GM19397 (cell line): ENCODE measurements around the gene SEMA3A.

ENCODE experiments used
- ATAC-seq: cut with Tn5 transposase; IDR thresholded peaks from one replicate; pipeline ENCODE4 v1.9.1; 2021; ENCODE audit warnings: mild to moderate bottlenecking, moderate library complexity; ENCODE audit not compliant: unreplicated experiment

SEMA3A gene

DNA sequence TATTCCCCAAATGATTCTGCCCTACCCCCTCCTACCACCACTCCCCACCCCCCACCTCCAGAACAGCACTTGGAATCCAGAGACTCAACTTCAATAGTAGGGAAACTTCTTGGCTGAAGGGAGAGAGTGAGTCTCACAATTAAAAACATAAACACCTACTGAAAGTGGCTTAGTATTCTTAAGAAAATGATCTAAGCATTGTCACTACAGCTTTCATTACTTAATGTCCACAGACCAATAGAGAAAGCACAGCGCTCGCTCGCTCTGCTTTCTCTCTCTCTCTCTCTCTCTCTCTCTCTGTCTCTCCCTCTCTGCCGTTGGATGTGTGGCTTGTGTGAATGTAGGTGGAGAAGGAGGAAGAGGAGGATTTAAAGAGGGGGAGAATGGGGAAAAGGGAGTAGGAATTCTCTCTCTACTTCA, 1.5 kb upstream of the SEMA3A start:
- ATAC-seq = no peak

DNA sequence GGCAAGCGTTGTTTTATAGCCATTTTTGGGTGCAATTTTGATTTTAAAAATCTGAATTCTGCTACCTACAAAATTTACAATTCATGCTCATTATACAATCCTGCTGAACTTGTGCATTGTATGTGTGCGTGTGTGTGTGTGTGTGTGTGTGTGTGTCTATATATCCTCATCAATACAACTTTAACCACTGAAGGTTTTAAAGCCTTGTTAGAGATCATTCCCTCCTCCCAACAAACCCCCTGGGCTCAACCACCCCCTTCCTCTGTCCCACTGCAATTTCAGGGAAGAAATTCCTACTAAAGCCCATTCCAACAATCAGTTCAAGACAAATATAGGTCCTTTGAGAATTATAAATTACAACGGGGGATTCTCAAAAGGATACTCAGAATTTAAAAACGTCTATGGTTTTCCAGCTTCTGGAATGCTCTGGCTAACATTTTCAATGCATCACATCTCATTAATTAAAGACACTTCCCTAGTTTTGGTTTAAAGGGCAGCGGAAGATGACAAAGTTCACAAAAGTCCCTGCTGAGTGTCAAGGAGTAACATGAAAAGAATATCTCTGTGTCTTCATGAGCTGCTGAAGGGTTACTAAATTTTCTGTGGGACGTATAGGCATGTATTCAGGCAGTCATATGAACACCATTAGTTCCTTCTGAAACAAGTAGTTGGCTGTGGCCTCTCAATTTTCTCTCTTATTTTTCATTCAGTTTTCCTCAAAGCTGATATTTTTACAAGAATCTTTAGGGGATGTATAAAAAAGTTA, 889 bp upstream of the SEMA3A start:
- no peak for ATAC-seq

DNA sequence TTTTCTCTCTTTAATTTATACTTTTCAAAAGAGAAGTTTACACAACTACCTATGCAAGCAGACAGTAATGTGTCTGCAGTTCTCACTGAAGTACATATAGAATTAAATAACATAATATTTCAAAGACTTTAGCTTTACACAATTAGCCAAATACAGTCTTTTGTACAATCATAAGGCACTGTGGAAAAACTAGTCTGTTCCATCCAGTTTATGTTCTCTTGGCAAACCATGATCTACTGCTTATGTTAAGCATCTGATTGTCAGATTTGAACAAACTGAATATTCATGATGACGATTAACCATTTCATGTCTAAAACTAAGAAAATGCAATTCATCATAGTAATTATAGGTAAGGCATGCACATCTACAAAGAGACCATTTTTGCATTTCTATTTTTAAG, 842 bp downstream of the SEMA3A start:
- ATAC-seq = no peak

DNA sequence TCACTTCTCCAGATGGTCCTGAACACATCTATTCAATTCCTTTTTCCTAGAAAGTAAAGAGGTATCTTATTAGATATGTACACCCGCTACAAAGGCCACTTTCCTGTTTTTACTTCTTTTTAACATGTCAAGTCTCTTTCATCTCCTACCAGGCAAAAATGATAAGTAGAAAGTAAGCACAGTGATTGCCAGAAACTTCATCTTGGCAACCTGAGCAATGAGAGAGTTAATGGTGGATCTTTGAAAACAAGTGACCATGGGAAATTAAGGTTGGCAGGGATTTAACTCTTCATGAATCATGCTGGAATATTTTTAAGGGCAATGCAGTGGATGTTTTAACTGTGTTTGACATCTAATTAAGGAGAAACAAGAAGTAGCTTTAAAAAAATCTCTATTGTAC, 2.7 kb downstream of the SEMA3A start:
- ATAC-seq = no peak

DNA sequence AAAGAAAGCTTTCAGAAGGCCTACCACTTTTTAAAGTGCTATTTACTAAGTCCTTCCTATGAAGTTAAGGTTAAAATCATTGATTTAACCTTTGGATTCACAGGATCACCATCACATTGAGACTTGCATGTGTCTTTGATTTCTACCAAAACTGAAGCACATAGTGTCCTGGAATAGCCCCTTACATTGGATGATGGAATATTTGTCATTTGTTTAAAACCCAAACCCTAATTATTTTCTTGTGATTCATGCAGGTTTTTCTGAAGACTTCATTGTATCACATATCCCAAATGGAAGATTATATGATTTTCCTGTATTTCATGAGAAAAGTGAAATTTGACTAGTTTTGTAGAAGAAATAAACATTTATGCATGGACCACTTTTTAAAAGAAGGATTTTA, 3.3 kb downstream of the SEMA3A start:
- ATAC-seq = no peak

DNA sequence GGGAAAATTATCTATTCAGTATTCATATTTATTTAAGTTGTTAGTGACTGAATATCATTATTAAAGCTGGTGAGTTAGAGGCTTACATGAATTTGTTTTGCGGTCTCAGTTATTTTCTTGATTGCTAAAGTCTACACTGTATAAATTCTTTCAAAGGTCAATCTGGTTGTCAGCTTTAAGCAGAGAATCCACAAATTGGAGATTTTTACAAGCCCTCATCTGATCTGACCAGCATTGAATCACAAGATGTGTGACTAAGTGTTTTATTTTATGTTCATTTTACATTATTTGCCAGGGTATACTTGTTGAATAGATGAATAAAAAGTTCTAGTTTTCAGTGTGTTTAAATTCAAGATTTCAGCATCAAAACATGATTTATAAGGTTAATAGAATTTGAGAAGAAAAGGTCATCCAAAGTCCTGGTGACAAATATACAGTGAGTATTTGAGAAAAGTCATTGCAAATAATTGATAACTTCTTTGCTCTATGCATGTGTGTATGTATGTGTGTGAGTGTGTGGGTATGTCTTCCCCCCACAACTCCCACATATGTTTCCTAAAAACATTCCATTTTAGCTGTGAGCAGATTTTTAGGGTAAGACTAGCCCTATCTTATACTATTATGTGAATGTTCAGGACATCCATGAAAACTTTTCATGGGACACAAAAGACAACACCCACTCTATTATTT, 4.4 kb downstream of the SEMA3A start:
- no peak for ATAC-seq

DNA sequence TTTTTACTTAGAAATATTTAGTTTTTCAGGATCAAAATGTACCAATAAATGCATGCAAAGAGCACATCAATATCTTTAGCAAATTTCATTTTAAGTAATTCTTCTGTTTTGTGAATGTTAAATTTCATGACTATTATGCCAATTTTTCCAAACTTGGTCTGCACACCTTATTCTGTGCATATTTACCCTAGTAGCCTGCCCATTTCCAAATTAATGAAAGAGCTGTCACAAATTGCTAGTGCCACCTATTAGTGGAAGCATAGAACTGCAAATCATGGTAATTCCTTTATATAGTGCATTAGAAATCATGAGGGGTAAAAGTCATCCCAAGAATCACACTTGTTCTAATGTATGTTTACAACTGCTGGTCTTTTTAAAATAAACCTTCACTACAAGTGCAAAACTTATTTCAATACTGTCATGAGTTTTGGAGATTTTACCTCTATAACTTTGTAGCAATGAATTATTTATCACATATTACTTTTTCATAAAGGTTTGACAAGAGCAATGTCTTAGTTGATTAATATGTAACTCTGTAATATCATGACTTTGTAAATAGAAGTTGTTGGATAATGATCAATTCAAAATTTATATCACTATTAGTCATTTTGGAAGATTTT, 5.7 kb downstream of the SEMA3A start:
- ATAC-seq = no peak

DNA sequence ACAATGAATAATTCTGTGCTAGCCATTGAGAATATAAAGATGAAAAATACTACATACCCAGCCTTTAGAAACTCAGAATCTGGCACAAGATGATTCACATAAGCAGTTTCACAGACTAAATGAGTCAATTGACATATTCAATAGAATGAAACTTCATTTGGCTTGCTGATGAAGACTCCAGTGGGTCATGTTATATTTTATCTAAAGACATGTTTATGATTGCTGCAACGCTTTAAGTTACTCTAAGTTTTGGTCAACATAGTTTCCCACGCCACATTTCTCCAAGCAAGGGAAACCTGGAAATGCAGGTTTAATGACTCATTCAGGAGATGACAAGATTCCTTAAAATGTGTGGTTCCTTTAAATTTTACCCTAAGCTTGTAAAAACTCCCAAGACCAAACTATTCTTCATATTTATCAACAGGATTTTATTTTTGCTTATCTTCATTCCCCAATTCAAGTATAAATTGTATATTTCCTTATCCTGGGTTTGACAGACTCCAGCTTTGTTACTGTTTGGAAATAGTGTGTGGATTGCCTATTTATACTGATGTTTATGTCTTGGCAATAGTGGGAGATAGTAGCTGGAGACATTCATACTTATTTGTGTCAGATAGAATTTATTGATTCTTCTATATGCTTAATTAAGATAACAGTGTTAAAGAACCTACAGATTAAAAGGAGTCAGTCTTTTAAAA, 6.6 kb downstream of the SEMA3A start:
- ATAC-seq = no peak

DNA sequence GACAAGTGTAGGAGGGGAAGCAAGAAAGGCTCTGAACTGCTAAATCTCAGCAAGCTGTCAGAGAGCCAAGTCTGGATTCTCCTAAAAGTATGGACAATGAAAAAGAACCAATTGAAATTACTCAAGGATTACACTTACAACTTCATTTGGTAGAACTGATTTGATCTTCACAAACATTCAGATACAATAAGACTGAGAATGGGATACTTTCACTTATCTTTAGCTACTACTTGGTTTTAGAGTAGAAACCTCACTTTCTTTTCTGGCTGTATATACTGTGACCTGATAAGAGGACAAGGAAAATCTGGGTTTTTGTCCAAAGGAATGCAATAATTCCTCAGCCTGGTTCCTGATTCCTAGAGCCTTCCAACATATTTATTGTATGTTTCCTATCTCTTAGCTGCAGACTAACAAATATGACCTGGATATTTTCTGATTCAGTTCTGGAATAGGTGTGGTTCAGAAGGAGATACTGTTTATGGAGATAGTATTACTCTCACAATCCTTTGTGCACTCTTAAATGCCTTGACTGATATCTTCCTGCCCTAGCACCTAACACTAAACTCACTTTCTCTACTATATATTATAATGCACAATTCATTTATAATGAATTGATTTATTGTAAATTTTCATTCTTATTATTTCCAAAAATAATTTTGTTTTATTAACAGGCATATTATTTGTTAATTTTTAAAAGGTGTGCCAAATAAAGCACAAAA, 7.3 kb downstream of the SEMA3A start:
- ATAC-seq = no peak

DNA sequence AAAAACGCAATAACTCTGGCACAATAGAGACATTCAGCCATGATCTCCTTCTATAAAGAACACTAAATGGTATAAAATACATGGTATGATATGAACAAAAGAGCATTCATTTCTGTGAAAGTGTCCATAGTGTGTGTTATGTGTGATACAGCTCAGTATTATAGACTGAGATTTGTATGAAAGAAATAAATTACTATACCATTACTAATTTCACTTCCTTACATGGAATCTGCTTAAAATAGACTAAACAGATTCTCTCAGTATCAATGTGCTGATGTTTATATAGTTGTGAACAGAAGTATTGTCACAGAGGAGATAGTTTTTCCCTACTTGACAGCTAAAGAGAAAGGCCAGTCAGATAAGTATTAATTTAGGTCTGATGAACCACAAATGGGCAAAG, 10.8 kb downstream of the SEMA3A start:
- no peak for ATAC-seq

DNA sequence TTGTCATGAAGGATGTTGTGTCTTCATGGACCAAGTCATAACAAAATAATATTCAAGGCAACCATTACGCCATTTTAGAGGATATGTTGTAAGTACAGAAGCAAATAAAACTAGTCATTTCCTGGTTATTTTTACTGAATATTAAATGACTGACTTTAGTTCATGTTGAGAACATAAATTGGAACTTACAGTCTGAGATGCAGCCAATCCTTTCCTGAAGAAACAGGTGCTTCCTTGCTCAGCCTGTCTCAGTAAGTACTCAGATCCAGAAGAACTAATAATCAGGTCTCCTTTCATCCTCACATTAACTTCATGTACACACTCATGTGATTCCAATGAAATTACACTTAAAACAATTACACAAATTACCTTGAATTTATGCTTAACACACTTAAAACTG, 12.3 kb downstream of the SEMA3A start:
- no peak for ATAC-seq

DNA sequence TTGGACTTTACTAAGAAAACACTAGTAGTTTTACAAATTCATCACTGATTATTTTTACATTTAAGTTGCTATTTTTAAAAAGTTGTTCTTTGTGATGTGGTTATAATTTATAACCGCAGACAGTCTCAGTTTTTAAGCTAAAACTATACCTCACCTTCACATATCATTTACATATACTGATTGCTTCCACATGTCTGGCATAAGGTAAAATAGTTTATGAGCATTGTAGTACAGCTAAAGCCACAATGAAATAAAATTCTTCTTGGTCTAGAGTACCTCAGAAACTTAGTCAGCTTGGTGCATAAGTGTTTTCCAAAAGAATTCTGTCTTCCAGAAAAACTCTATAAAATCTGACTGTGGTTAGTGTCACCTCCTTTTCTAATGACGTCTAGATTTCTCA, 13.0 kb downstream of the SEMA3A start:
- ATAC-seq = no peak

DNA sequence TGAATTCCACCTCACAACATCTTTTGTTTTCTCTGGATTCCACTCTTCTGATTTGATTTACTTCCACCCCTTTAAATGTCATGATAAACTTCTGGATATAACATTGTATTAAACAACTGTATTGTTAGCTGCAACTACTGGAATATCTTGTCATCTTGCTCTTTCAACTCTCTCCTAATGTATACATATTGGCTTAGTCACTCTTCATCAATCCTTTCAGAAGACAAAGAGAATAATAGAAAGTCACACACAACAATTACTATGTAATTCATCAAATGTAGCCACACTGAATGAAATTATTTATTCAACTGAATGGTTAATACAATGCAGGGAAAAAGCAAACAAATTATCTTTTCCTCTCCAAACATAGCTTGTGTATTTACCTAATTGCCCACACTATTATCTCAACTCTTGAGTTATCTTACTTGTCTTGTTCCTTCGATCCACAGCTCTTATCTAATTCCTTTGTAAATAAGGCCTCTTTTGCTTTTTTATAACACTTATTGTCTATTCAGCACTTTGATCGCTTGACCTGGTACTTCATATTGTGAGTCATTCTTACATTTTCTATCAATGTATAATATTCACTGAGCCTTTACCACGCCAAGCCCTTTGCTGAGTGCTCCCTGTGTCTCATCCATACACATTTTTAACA, 16.7 kb downstream of the SEMA3A start:
- no peak for ATAC-seq

DNA sequence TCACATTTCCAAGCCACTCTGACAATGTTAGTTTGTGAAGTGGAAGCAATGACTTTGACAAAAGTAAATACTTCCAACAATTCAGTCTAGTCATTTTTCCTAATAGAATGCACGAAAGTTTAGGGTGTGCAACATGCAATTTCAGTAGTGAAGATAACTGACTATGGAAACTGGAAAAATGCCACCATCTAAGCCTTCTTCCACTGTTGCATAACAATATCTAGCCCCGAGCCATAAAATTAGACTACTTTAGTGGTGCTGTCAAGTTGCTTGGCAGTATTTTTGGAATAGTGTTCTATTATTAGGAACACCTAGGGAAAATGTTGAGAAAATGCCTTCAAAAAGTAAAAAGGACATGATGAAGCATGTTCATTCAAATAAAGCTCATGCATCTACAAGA, 17.9 kb downstream of the SEMA3A start:
- ATAC-seq = no peak

DNA sequence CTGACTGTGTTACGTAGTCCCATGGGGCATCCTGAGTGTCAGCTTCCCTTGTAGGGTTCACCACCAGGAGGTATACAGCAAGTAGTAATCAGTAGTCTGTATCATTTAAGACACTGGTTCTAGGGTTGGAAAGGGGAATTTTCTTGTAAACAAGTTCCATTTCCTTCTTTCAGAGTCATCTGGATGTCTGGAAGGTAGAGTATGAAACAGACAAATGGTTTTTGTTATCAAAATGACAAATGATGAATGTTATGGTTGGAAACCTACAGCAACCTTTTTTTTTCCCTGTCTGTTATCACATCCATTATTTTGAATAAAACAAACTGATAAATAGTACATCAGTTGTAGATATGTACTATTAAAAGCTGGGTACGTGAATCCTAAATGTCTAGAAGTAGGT, 19.1 kb downstream of the SEMA3A start:
- no peak for ATAC-seq

DNA sequence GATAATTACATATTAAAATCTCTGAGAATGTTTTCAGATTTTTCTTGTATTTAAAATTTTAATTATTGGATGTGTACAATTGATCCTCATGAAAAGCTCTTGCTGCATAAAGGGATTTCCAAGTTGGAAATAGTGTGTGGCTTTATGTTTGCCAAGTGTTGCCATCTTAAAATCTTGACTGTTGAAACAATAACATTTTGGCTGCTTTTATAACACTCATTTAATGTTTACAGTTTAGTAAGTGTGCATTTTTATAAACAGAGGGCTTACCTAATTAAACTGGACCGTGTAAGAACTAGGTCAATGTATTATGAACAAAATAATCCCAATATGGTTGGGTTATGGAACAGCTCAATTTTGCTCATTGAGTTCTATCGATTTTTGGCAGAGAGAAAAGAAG, 23.9 kb downstream of the SEMA3A start:
- ATAC-seq = no peak

DNA sequence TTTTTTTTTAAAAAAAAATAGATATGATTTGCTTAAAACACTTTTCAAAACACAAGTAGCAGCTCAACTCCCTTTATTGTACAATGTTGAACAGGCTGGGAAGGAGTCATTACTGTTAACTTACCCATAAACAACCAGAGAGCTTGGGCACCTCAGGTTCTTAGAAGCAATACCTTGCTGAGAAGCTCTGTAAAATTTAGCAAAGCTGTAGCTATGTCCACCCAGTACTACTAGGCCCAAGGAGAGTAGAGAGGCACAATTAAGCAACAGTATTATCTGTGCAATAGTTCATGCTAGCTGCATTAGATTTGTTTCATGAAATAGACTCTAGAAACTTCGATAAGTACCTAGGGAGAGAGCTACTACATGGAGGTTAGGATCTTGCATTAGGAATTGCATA, 32.0 kb downstream of the SEMA3A start:
- no peak for ATAC-seq

DNA sequence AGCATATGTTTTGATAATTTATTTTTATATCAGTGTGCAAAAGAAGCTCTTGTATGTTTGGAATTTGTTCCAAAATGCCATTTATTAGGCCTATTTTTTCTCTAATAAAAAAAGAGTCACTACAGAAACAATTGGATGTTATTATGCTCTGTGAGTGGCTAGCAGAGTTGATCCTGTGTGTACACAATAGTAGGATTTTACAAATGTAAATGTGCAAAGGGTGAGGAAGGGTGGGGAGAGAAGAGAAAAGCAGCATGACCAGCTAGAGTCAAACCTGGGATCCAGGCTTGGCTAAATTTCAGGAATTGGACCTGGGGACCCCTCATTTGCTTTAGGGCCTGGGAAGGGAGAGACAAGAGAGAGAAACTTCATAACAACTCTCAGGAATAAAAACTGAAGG, 32.5 kb downstream of the SEMA3A start:
- no peak for ATAC-seq

DNA sequence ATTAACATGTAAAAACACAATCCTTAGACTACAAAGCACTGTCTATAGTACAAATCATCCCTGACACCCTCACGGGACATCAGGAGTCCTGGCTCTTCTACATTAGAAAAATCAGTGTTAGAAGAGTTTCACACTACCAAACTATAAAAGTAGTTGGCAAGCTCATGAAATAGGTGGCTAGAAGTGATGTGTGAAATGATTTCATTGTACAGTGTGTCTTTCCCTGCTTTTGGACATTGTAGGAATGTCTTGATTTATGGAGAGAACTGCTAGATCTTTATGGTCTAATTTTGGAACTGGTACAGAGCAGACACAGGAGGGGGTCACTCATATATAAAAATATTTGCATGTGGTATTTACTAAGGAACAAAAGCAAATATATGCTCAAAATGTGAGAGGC, 33.2 kb downstream of the SEMA3A start:
- ATAC-seq = no peak

DNA sequence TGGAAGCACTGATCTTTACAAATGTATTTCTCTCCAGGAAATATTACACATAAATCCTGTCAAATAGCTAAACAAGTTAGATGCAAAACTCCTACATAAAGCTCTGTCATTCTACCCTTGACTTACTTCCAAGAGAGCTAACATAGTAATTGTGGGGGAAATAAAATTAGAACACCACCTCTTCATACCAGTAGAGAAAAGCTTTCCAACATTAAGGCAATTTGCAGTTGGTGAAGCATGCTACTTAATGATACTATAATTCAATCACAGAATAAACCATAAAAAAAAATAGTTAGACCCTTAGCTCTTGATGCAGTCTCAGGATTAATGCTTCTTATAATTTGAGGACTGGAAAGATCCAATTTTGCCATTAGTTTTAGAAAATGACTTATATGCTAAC, 35.2 kb downstream of the SEMA3A start:
- no peak for ATAC-seq

DNA sequence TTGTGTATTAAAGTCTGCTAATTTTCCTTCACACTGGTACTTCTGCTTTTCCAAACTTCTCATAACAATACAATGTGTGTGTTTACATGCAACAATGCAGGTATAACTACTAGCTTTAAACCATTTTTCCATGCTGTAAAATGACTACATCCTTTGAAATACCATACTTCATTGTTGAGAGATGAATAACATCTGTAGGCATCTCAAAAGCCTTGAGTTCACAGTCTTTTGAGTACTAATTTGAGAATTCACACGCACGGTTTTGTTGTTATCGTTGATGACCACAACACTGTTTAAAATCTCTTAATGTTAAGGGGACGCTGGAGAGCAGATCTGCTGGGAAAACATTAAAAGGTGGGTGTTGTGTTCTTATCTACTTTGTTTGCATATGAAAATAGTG, 37.4 kb downstream of the SEMA3A start:
- ATAC-seq = no peak
